H1 (cell line): ENCODE results near the gene ACAP3. TPM values are rescaled to one million over a fixed set of nuclear protein-coding genes. Genes with fewer than 3 reads are reported as not detected.

ENCODE experiments used
- CTCF ChIA-PET: fragments of 300-600 bp; sonication (Branson Sonifier 250); formaldehyde crosslinking; loops from one replicate; lab custom pipeline; 2021; ENCODE audit not compliant: partially characterized antibody; lab: Charles Lee
- POLR2A ChIA-PET: fragments of 300-600 bp; sonication (Branson Sonifier 250); formaldehyde crosslinking; loops from one replicate; lab custom pipeline; 2021; ENCODE audit warnings: inconsistent platforms; ENCODE audit not compliant: partially characterized antibody; lab: Charles Lee
- DNase-seq, 2 experiments: peaks; one replicate each; pipeline versions ENCODE4 v3.0.0 to v3.0.0-alpha.2; 2010 to 2022; ENCODE audit warnings: low spot score in 2 of 2, low read depth in 1 of 2, mixed read lengths in 1 of 2
- FAIRE-seq: peaks from 2 replicates; lab custom pipeline; 2011; peaks lifted over from hg19 to GRCh38; lab: Jason Lieb, UNC
- H2AFZ ChIP-seq: 2 replicates; pipeline ENCODE4 v1.8.1; 2012; ENCODE audit warnings: low read length, inconsistent platforms
- H2AK5ac ChIP-seq: 2 replicates; pipeline ENCODE4 v1.6.1; 2013; ENCODE audit warnings: low read depth, low read length
- H2BK120ac ChIP-seq: replicated peaks from 2 replicates; pipeline ENCODE3; 2013; ENCODE audit warnings: low read depth, low read length, inconsistent platforms
- H2BK12ac ChIP-seq: 2 replicates; pipeline ENCODE4 v1.6.1; 2013; ENCODE audit warnings: low read depth, low read length
- H2BK15ac ChIP-seq: 2 replicates; pipeline ENCODE4 v1.6.1; 2013; ENCODE audit warnings: low read length
- H2BK20ac ChIP-seq: 2 replicates; pipeline ENCODE4 v1.6.1; 2013; ENCODE audit warnings: low read length
- H2BK5ac ChIP-seq: 2 replicates; pipeline ENCODE4 v1.6.1; 2013; ENCODE audit warnings: low read depth, low read length
- H3K14ac ChIP-seq: 2 replicates; pipeline ENCODE4 v1.6.1; 2013; ENCODE audit warnings: inconsistent platforms; ENCODE audit not compliant: insufficient read length
- H3K18ac ChIP-seq: 2 replicates; pipeline ENCODE4 v1.6.1; 2013; ENCODE audit warnings: low read length; ENCODE audit errors: extremely low read depth
- H3K23ac ChIP-seq: 2 replicates; pipeline ENCODE4 v1.6.1; 2013; ENCODE audit warnings: inconsistent platforms; ENCODE audit not compliant: insufficient read length
- H3K23me2 ChIP-seq: 2 replicates; pipeline ENCODE4 v1.6.1; 2013; ENCODE audit warnings: low read depth, low read length
- H3K27ac ChIP-seq: 2 replicates; pipeline ENCODE4 v1.6.1; 2011; ENCODE audit warnings: low read depth, low read length, inconsistent platforms
- H3K27me3 ChIP-seq, 4 experiments: replicated peaks in 1 of 4; 1 replicate in 1 of 4; 2 replicates in 3 of 4; pipeline versions ENCODE4 v1.6.1 to v1.8.1; 2011 to 2013; ENCODE audit warnings: low read length in 3 of 4, mild to moderate bottlenecking in 3 of 4, inconsistent platforms in 2 of 4, mixed read lengths in 2 of 4, moderate library complexity in 1 of 4; ENCODE audit not compliant: control insufficient read depth in 3 of 4, insufficient read depth in 3 of 4; ENCODE audit errors: extremely low read depth in 1 of 4
- H3K36me3 ChIP-seq, 4 experiments: 2 replicates each; pipeline versions ENCODE4 v1.6.1 to v1.8.1; 2011 to 2013; ENCODE audit warnings: mild to moderate bottlenecking in 4 of 4, low read length in 3 of 4, moderate library complexity in 2 of 4, control low read depth in 1 of 4, inconsistent platforms in 1 of 4; ENCODE audit not compliant: insufficient read depth in 4 of 4, control insufficient read depth in 2 of 4
- H3K4ac ChIP-seq: replicated peaks from 2 replicates; pipeline ENCODE3; 2013; ENCODE audit warnings: low read length, low read depth, mixed read lengths, inconsistent platforms; ENCODE audit not compliant: insufficient read length
- H3K4me1 ChIP-seq, 4 experiments: replicated peaks in 1 of 4; 1 replicate in 1 of 4; 2 replicates in 3 of 4; pipeline versions ENCODE4 v1.6.1 to v1.8.1; 2011 to 2013; ENCODE audit warnings: low read length in 3 of 4, inconsistent platforms in 2 of 4, mixed read lengths in 1 of 4; ENCODE audit not compliant: insufficient read depth in 4 of 4, control insufficient read depth in 3 of 4
- H3K4me2 ChIP-seq, 2 experiments: 2 replicates each; pipeline versions ENCODE4 v1.6.1 to v1.8.1; 2011 to 2013; ENCODE audit warnings: low read depth in 2 of 2, low read length in 2 of 2, control low read depth in 1 of 2, inconsistent platforms in 1 of 2, mild to moderate bottlenecking in 1 of 2; ENCODE audit not compliant: insufficient read depth in 1 of 2
- H3K4me3 ChIP-seq, 4 experiments: fragments of 200-600, 300-600 bp in 1 of 4; sonication (generic), shearing (Covaris generic), sonication (Bioruptor Twin) in 1 of 4; 2 replicates each; pipeline versions ENCODE4 v1.5.1 to v1.8.1; 2011 to 2016; ENCODE audit warnings: low read length in 4 of 4, low read depth in 3 of 4, control low read depth in 2 of 4, inconsistent platforms in 2 of 4, mild to moderate bottlenecking in 2 of 4, mixed read lengths in 1 of 4, moderate library complexity in 1 of 4; ENCODE audit not compliant: insufficient read depth in 2 of 4; ENCODE audit errors: extremely low read depth in 1 of 4
- H3K56ac ChIP-seq: replicated peaks from 2 replicates; pipeline ENCODE3; 2013; ENCODE audit warnings: low read depth, mild to moderate bottlenecking, mixed read lengths, low read length, inconsistent platforms; ENCODE audit not compliant: insufficient read length
- H3K79me1 ChIP-seq: 2 replicates; pipeline ENCODE4 v1.6.1; 2013; ENCODE audit warnings: low read depth, low read length, control low read depth
- H3K79me2 ChIP-seq, 2 experiments: 2 replicates each; pipeline versions ENCODE4 v1.6.1 to v1.8.1; 2012 to 2013; ENCODE audit warnings: low read length in 2 of 2, mild to moderate bottlenecking in 2 of 2, inconsistent platforms in 1 of 2; ENCODE audit not compliant: insufficient read depth in 2 of 2, control insufficient read depth in 1 of 2
- H3K9ac ChIP-seq, 4 experiments: replicated peaks in 1 of 4; 1 replicate in 1 of 4; 2 replicates in 3 of 4; pipeline versions ENCODE4 v1.6.1 to v1.8.1; 2011 to 2013; ENCODE audit warnings: low read depth in 3 of 4, low read length in 3 of 4, control low read depth in 2 of 4, mild to moderate bottlenecking in 2 of 4, moderate library complexity in 2 of 4, inconsistent platforms in 1 of 4; ENCODE audit errors: extremely low read depth in 1 of 4
- H3K9me3 ChIP-seq, 2 experiments: 2 replicates each; pipeline versions ENCODE4 v1.6.1 to v1.8.1; 2012 to 2013; ENCODE audit warnings: mild to moderate bottlenecking in 2 of 2, moderate library complexity in 2 of 2, control low read depth in 1 of 2, inconsistent platforms in 1 of 2, low read depth in 1 of 2, low read length in 1 of 2, mixed read lengths in 1 of 2; ENCODE audit not compliant: insufficient read depth in 2 of 2
- H4K20me1 ChIP-seq, 2 experiments: replicated peaks in 1 of 2; 2 replicates each; pipeline versions ENCODE3 to v1.8.1; 2011 to 2013; ENCODE audit warnings: inconsistent platforms in 2 of 2, low read length in 2 of 2, mild to moderate bottlenecking in 1 of 2; ENCODE audit not compliant: insufficient read depth in 2 of 2, control insufficient read depth in 1 of 2
- H4K5ac ChIP-seq: 2 replicates; pipeline ENCODE4 v1.6.1; 2013; ENCODE audit warnings: low read length, low read depth, mixed read lengths, inconsistent platforms; ENCODE audit not compliant: insufficient read length
- H4K8ac ChIP-seq: 2 replicates; pipeline ENCODE4 v1.8.0; 2013; ENCODE audit warnings: mild to moderate bottlenecking, moderate library complexity, low read length, inconsistent platforms; ENCODE audit not compliant: insufficient read depth; ENCODE audit errors: extremely low read depth
- H4K91ac ChIP-seq: replicated peaks from 2 replicates; pipeline ENCODE3; 2013; ENCODE audit warnings: low read length, mixed read lengths, inconsistent platforms; ENCODE audit not compliant: insufficient read length
- GABPA ChIP-seq: IDR thresholded peaks from 2 replicates; pipeline ENCODE4 v1.6.1; 2011; ENCODE audit warnings: mild to moderate bottlenecking, low read length, moderate library complexity, borderline replicate concordance; ENCODE audit not compliant: insufficient read depth
- KDM4A ChIP-seq: IDR thresholded peaks from one replicate; pipeline ENCODE4 v1.7.1; 2012; ENCODE audit warnings: low read depth, mild to moderate bottlenecking, moderate library complexity, low read length, inconsistent platforms; ENCODE audit not compliant: severe bottlenecking
- MAFK ChIP-seq: IDR thresholded peaks from 2 replicates; pipeline ENCODE4 v1.6.1; 2012; ENCODE audit warnings: low read depth, mild to moderate bottlenecking, improper control_type of control experiment, low read length
- PHF8 ChIP-seq: fragments of 200-600 bp; sonication (generic); conservative IDR thresholded peaks from 2 replicates; pipeline ENCODE4 v1.7.1; 2012; ENCODE audit warnings: low read depth, mild to moderate bottlenecking, inconsistent platforms, low read length, moderate library complexity
- RBBP5 ChIP-seq: IDR thresholded peaks from 2 replicates; pipeline ENCODE4 v1.7.1; 2012; ENCODE audit warnings: low read depth, mild to moderate bottlenecking, inconsistent platforms, low read length, moderate library complexity, borderline replicate concordance
- RFX5 ChIP-seq: IDR thresholded peaks from 2 replicates; pipeline ENCODE4 v1.6.1; 2011; ENCODE audit warnings: low read depth, low read length, improper control_type of control experiment, borderline replicate concordance
- SP2 ChIP-seq: IDR thresholded peaks from 2 replicates; pipeline ENCODE4 v1.6.1; 2012; ENCODE audit warnings: mild to moderate bottlenecking, low read length, inconsistent platforms
- SRF ChIP-seq: IDR thresholded peaks from 2 replicates; pipeline ENCODE4 v1.6.1; 2011; ENCODE audit warnings: mild to moderate bottlenecking, low read depth, low read length, moderate library complexity
- WGBS, 2 experiments: shearing (Covaris generic) in 1 of 2; methylation state at CpG; one replicate each; pipeline versions ENCODE4 v1.1.6 to v1.1.7; 2013 to 2015; ENCODE audit warnings: low lambda C conversion rate in 2 of 2, mixed read lengths in 2 of 2, inconsistent platforms in 1 of 2, low coverage in 1 of 2, missing lambda C conversion rate in 1 of 2; ENCODE audit not compliant: insufficient replicate concordance in 2 of 2, insufficient coverage in 1 of 2, insufficient read length in 1 of 2; ENCODE audit errors: extremely low coverage in 1 of 2, missing lambda C conversion rate in 1 of 2; 5-methylcytosine and 5-hydroxymethylcytosine counted together
- polyA plus RNA-seq, 7 experiments: library from polyadenylated mRNA; depleted of rRNA in 3 of 7; stranded (reverse) in 5 of 7; unstranded in 2 of 7; fragments of >200 nt in 5 of 7; fragments of 200-250 nt in 2 of 7; gene quantifications; 1 replicate in 5 of 7; 2 replicates in 1 of 7; 4 replicates in 1 of 7; pipeline versions ENCODE4 v1.2.1 to v1.2.3, GENCODE V29; 2011 to 2013; ENCODE audit warnings: missing spikeins in 2 of 7, mixed read lengths in 2 of 7
- total RNA-seq: library from RNA; stranded (reverse); fragmentation: NEBNext Ultra II Directional; extraction: Animal tissue kit (Norgen Biotek cat#: 25700); gene quantifications from 2 replicates; pipeline ENCODE4 v1.2.1, GENCODE V29; 2021
- TF ChIP-seq, protein P1 (sequence below): IDR thresholded peaks from 2 replicates; pipeline ENCODE4 v1.6.1; 2012; ENCODE audit warnings: inconsistent platforms

The ACAP3 gene
- total and polyA plus RNA-seq, 2 of the 8 experiments (the other 6 are each of a cell fraction or from before 2014, with no cell fraction given), result 14.8 to 28.3 TPM

DNA sequence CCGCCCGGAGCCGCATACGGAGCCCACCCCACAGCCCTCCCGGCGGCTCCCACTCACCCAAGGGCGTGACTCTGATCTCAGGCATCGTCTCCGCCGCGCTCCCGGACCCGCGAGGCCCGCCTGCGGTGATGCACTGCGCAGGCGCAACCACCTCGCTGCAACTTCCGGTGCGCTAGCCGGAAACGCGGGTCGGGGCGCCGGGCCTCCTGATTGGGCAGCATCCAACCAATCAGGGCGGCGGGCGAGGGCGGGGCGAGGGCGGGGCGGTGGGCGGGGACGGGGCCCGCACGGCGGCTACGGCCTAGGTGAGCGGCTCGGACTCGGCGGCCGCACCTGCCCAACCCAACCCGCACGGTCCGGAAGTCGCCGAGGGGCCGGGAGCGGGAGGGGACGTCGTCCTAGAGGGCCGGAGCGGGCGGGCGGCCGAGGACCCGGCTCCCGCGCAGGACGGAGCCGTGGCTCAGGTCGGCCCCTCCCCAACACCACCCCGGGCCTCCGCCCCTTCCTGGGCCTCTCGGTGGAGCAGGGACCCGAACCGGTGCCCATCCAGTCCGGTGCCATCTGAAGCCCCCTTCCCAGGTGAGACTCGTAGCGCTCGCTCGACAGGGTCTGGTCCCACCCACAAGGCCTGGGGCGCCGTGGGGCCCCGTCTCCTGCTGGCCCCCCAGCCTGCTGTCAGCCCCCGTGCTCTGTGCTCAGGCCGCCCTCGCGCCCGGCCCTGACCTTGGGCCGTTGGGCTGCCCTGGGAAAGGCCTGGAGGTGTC is 17.0 kb upstream of the ACAP3 start, which contains the start of the genes CPTP and INTS11:
CPTP (plus strand) TSS at position 279 of the 764 bp plus-strand sequence. CDS start 2,109 bp downstream, outside the sequence.
INTS11 (minus strand) TSS at position 137 of the 764 bp plus-strand sequence; CDS start at position 85, 52 bp downstream.
- no peak within 1 kb of the TSS; the same call in 1 of the 2 replicates for H3K18ac ChIP-seq
- H4K20me1 ChIP-seq, result peaks cover 24 to 39% of the 10 kb centered on the region in 2 experiments
- H2BK12ac ChIP-seq, result 0 out of 2 replicates have a peak within 1 kb of the TSS, but pooled peaks have one; percentile 9
- H2AK5ac ChIP-seq, result no peak within 1 kb of the TSS; the same call in 1 of the 2 replicates
- H3K36me3 ChIP-seq, result peaks cover 0 to 9% (median 3%) of the 10 kb centered on the region in 4 experiments; a peak in 3 of 8 replicates
- peak within 1 kb of the TSS; percentile 68 to 93 (median 77); a peak in 6 of 7 replicates for H3K9ac ChIP-seq
- H3K79me1 ChIP-seq, result peaks cover 32% of the 10 kb centered on the region
- peak within 1 kb of the TSS; percentile 55; the same call in 1 of the 2 replicates for H3K27ac ChIP-seq
- peak within 1 kb of the TSS; percentile 69 to 97 for H3K4me2 ChIP-seq
- ChIA-PET POLR2A (interaction anchor here (0.8 to 3.4 kb wide), 11 partner anchors 9 to 291 kb away, joined by 3 to 27 read pairs (median 4); partner anchors contain the start of gene MIB2), CTCF (no interaction called here)
- peaks cover 0 to 13% (median 3%) of the 10 kb centered on the region in 4 experiments; a peak in 5 of 7 replicates for H3K4me1 ChIP-seq
- peaks cover 0 to 3% of the 10 kb centered on the region in 2 experiments; a peak in 1 of 4 replicates for H3K9me3 ChIP-seq
- H3K23me2 ChIP-seq, result peaks cover 7% of the 10 kb centered on the region; the same call in 1 of the 2 replicates
- no peak within 1 kb of the TSS for H3K14ac ChIP-seq
- H2AFZ ChIP-seq, result no peak within 1 kb of the TSS
- H3K4me3 ChIP-seq, result peak within 1 kb of the TSS; percentile 60 to 100 (median 83)
- H2BK120ac ChIP-seq, result no peak within 1 kb of the TSS
- H3K27me3 ChIP-seq, result no peaks in the 10 kb centered on the region; a peak in 1 of 7 replicates
- H2BK20ac ChIP-seq, result no peak within 1 kb of the TSS
- peak within 1 kb of the TSS; percentile 24; the same call in 1 of the 2 replicates for H2BK5ac ChIP-seq
- no peak for FAIRE-seq
- DNase-seq, result peak in 1 of 2 experiments; percentile 94
- peak within 1 kb of the TSS; percentile 69 for H3K4ac ChIP-seq
- H3K79me2 ChIP-seq, result peaks cover 12 to 48% of the 10 kb centered on the region in 2 experiments; a peak in 3 of 4 replicates
- no peak within 1 kb of the TSS for H2BK15ac ChIP-seq
- 5% methylated on average over 34 of the region's 84 CpGs; no CpG with 5 or more reads in 1 of the 2 experiments for WGBS, 2 experiments
- H3K56ac ChIP-seq, result peak within 1 kb of the TSS; percentile 64
- H4K5ac ChIP-seq, result peak within 1 kb of the TSS; percentile 26
- peak within 1 kb of the TSS; percentile 85 for H4K91ac ChIP-seq
- H4K8ac ChIP-seq, result peak within 1 kb of the TSS; percentile 95
- no peak within 1 kb of the TSS for H3K23ac ChIP-seq
- TF ChIP-seq GABPA (peak; percentile 87), SRF (no peak), RBBP5 (0 out of 2 replicates have a peak, but pooled peaks have one; percentile 52), PHF8 (peak; percentile 75), SP2 (no peak), KDM4A (peak; percentile 87), MAFK (no peak), RFX5 (no peak)
- TF ChIP-seq, protein P1, sequence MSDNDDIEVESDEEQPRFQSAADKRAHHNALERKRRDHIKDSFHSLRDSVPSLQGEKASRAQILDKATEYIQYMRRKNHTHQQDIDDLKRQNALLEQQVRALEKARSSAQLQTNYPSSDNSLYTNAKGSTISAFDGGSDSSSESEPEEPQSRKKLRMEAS, result peak; percentile 44
